Transverse colon (tissue), 4 donors: ENCODE data around the gene KLF2. TPM values are rescaled to one million over a fixed set of nuclear protein-coding genes. Genes with fewer than 3 reads are reported as not detected.
"Not testable (repeated sequence)": the region's sequence is repeated elsewhere in the genome, so short reads cannot be mapped to it uniquely, and the experiment has no call there.

Experiments
- DNase-seq: peaks from one replicate; pipeline ENCODE4 v3.0.0-alpha.2; 2019
- H3K27ac ChIP-seq, 4 donors: fragments of 200-600 bp; sonication (generic); 2 replicates each; pipeline ENCODE4 v1.5.1; 2016 to 2018; ENCODE audit warnings: inconsistent platforms in 4 of 4
- H3K27me3 ChIP-seq: fragments of 200-600 bp; sonication (generic); 2 replicates; pipeline ENCODE4 v1.5.1; 2017; ENCODE audit warnings: inconsistent platforms
- H3K36me3 ChIP-seq, 4 donors: fragments of 200-600 bp; sonication (generic); 2 replicates each; pipeline ENCODE4 v1.5.1; 2017 to 2019; ENCODE audit warnings: inconsistent platforms in 4 of 4
- H3K4me1 ChIP-seq, 4 donors: fragments of 200-600 bp; sonication (generic); 2 replicates each; pipeline ENCODE4 v1.5.1; 2017 to 2020; ENCODE audit warnings: inconsistent platforms in 4 of 4
- H3K4me3 ChIP-seq, 4 donors: fragments of 200-600 bp; sonication (generic); 1 replicate in 1 of 4; 2 replicates in 3 of 4; pipeline versions ENCODE4 v1.5.1 to v1.6.1; 2017 to 2019; ENCODE audit warnings: inconsistent platforms in 4 of 4
- H3K9me3 ChIP-seq, 2 donors: fragments of 200-600 bp; sonication (generic); 2 replicates each; pipeline ENCODE4 v1.5.1; 2017 to 2019; ENCODE audit warnings: inconsistent platforms in 2 of 2
- CTCF ChIP-seq, 5 experiments: fragments of 200-600 bp in 3 of 5; fragments of 450-650 bp in 2 of 5; sonication (generic) in 3 of 5; IDR thresholded peaks; 1 replicate in 2 of 5; 2 replicates in 3 of 5; pipeline ENCODE4 v1.5.1; 2016 to 2017; ENCODE audit warnings: antibody characterized with exemption in 5 of 5, inconsistent platforms in 3 of 5, mild to moderate bottlenecking in 2 of 5, moderate library complexity in 1 of 5
- EP300 ChIP-seq: sonication (generic); formaldehyde crosslinking; IDR thresholded peaks from one replicate; pipeline ENCODE4 v1.6.1; 2017; ENCODE audit warnings: antibody characterized with exemption, low read depth
- POLR2A ChIP-seq: fragments of 450-650 bp; IDR thresholded peaks from one replicate; pipeline ENCODE4 v1.6.1; 2016; ENCODE audit warnings: antibody characterized with exemption, mild to moderate bottlenecking, moderate library complexity
- POLR2AphosphoS5 ChIP-seq, 3 donors: sonication (generic); formaldehyde crosslinking; IDR thresholded peaks; one replicate each; pipeline ENCODE4 v1.6.1; 2016; ENCODE audit warnings: antibody characterized with exemption in 3 of 3
- WGBS, 2 donors: methylation state at CpG; one replicate each; pipeline ENCODE4 v1.1.5; 2018; ENCODE audit warnings: low coverage in 1 of 2; 5-methylcytosine and 5-hydroxymethylcytosine counted together
- in situ Hi-C, 4 donors: fragments of 200-750 bp; cut with MboI; loops; one replicate each; pipeline versions ENCODE4 v1.15.0 to v1.15.1; 2017; ENCODE audit warnings: low sequenced_read_pairs in 3 of 4, low pct_ligation_motif_present in 1 of 4, low pct_unique_long_range_greater_than_20kb in 1 of 4
- intact Hi-C: fragments of 100-400 bp; cut with DNase I; formaldehyde crosslinking; loops from one replicate; pipeline ENCODE4 v1.15.1; 2023; ENCODE audit warnings: low total_unique reads
- total RNA-seq, 4 donors: library from RNA; depleted of rRNA; stranded (reverse); fragments of >200 nt; gene quantifications; one replicate each; pipeline ENCODE4 v1.1.0, GENCODE V29; 2016

Gene KLF2
- total RNA-seq, 4 donors from 2014 or later, result 19.9 to 74.4 (median 48.9) TPM

DNA sequence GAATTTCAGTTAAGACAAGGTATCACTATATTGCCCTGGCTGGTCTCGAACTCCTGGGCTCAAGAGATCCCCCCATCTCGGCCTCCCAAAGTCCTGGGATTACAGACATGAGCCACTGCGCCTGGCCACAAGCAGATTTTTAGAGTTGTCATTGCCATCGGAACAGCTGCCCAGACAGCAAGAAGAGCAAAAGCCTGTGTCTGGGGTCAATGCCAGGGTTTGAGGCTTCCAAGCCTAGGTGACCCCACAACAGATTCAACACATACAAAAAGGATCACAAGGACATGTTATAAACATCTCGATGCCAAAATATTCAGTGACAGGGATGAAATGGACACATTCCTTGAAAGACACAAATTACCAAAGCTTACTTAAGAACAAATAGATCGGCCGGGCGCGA is 40.1 kb upstream of the KLF2 start:
- no peak for DNase-seq
- in situ Hi-C loops, result no loop called here
- Histone ChIP-seq H3K9me3 (no peaks in the 10 kb centered on the region), H3K36me3 (no peaks in the 10 kb centered on the region), H3K27me3 (peaks cover 22% of the 10 kb centered on the region), H3K27ac (peak overlapping the region; percentile 79 to 89 (median 88)), H3K4me3 (no peak overlapping the region), H3K4me1 (peaks cover 0 to 36% (median 14%) of the 10 kb centered on the region in 4 donors)
- 83 to 100% methylated on average over 2 to 9 of the region's 9 CpGs for WGBS, 2 donors
- intact Hi-C loops, result loop anchor here (5.0 kb wide), 1 partner anchor 43 kb away; no protein-coding TSS in a partner anchor
- no peak for TF ChIP-seq EP300
- no peak for TF ChIP-seq POLR2AphosphoS5 (IDR thresholded peaks at IDR 0.05)
- no peak for TF ChIP-seq CTCF (IDR thresholded peaks at IDR 0.05)
- no peak for TF ChIP-seq POLR2A

- DNase-seq, H3K36me3 ChIP-seq, H3K9me3 ChIP-seq, in situ Hi-C loops, H3K4me3 ChIP-seq: not testable (repeated sequence)
- peaks cover 22% of the 10 kb centered on the region for H3K27me3 ChIP-seq
- H3K27ac ChIP-seq, result peak overlapping the region; percentile 79 to 89 (median 88)
- intact Hi-C loops, result loop anchor here (5.0 kb wide), 1 partner anchor 208 kb away; the partner anchor contains the start of gene TPM4
- H3K4me1 ChIP-seq, result peaks cover 0 to 33% (median 12%) of the 10 kb centered on the region in 4 donors
- 68 to 100% methylated on average over 1 to 3 of the region's 3 CpGs for WGBS, 2 donors
Observed at GRCh38 chr19:16285079-16285478, 39.5 kb upstream of the KLF2 start.

DNA sequence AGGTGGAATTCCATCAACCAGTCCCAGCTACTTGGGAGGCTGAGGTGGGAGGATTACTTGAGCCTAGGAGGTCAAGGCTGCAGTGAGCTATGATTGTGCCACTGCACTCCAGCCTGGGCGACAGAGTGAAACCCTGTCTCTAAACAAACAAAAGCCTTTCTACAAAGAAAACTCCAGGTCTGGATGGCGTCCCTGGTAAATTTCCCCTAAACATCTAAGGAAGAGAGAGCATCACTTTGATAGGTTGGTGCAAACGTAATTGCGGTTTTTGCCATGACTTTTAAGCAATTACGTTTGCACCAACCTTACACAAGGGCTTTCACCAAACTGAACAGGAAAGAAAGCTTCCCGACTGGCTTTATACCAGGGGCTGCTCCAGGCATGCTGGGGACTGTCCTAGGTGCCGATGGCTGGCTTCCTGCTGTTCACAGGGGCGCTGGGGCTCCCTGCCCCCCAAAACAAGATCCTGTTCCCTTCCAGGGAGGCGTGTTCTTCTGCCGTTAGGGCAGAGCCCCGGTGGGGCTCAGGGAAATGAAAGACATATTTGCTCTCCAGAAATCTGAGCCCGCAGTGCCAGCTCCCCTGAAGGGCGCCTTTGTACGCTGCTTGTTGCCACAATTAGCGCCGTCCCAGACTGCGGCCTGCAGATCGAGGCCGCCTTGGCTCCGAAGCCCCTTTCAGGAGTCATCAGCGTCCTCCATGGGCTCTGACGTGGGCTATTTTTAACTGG is 38.7 kb upstream of the KLF2 start:
- H3K27ac ChIP-seq, result peak overlapping the region; percentile 79 to 89 (median 88)
- no peak for DNase-seq
- no peak overlapping the region for H3K4me3 ChIP-seq
- intact Hi-C loops, result loop anchor here (5.0 kb wide), 1 partner anchor 209 kb away; the partner anchor contains the start of gene TPM4
- TF ChIP-seq POLR2A (no peak), CTCF (IDR thresholded peaks at IDR 0.05) (no peak), EP300 (no peak), POLR2AphosphoS5 (IDR thresholded peaks at IDR 0.05) (no peak)
- H3K27me3 ChIP-seq, result peaks cover 22% of the 10 kb centered on the region
- WGBS, 2 donors, result 22 to 35% methylated on average over 3 to 22 of the region's 22 CpGs
- in situ Hi-C loops, result no loop called here
- peaks cover 0 to 33% (median 12%) of the 10 kb centered on the region in 4 donors for H3K4me1 ChIP-seq
- no peaks in the 10 kb centered on the region for H3K36me3 ChIP-seq
- no peaks in the 10 kb centered on the region for H3K9me3 ChIP-seq

DNA sequence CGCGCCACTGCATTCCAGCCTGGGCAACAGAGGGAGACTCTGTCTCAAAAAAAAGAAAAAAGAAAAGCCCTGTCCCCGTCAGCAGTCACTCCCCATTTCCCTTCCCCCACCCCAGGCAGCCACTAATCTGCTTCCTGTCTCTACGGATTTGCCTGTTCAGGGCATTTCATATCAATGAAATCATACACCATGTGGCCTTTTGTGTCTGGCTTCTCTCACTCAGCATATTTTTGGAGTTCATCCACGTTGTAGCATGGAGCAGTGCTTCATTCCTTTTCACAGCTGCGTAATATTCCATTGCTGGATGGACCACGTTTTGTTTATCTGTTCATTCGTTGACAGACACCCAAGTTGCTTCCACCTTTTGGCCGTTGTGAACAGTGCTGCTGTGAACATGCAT is 36.1 kb upstream of the KLF2 start:
- in situ Hi-C loops, result no loop called here
- 59 to 71% methylated on average over 5 to 9 of the region's 9 CpGs for WGBS, 2 donors
- intact Hi-C loops, result loop anchor here (5.0 kb wide), 1 partner anchor 211 kb away; the partner anchor contains the start of gene TPM4

More for the DNA sequence above, 36.1 kb upstream of the KLF2 start:
- peaks cover 22% of the 10 kb centered on the region for H3K27me3 ChIP-seq
- H3K36me3 ChIP-seq, result no peaks in the 10 kb centered on the region
- peaks cover under 1 to 37% (median 20%) of the 10 kb centered on the region in 4 donors for H3K4me1 ChIP-seq
- H3K27ac ChIP-seq, result no peak overlapping the region
- DNase-seq, result no peak
- no peak overlapping the region for H3K4me3 ChIP-seq
- H3K9me3 ChIP-seq, result no peaks in the 10 kb centered on the region
- TF ChIP-seq POLR2A (no peak), CTCF (IDR thresholded peaks at IDR 0.05) (no peak), POLR2AphosphoS5 (IDR thresholded peaks at IDR 0.05) (peak in 1 of 3 donors; percentile 17)
